ENCODE data around the gene ZNF467.

- TF ChIP-seq, protein P1, sequence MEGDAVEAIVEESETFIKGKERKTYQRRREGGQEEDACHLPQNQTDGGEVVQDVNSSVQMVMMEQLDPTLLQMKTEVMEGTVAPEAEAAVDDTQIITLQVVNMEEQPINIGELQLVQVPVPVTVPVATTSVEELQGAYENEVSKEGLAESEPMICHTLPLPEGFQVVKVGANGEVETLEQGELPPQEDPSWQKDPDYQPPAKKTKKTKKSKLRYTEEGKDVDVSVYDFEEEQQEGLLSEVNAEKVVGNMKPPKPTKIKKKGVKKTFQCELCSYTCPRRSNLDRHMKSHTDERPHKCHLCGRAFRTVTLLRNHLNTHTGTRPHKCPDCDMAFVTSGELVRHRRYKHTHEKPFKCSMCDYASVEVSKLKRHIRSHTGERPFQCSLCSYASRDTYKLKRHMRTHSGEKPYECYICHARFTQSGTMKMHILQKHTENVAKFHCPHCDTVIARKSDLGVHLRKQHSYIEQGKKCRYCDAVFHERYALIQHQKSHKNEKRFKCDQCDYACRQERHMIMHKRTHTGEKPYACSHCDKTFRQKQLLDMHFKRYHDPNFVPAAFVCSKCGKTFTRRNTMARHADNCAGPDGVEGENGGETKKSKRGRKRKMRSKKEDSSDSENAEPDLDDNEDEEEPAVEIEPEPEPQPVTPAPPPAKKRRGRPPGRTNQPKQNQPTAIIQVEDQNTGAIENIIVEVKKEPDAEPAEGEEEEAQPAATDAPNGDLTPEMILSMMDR (IDR thresholded peaks at IDR 0.05): no peak
- no peak for TF ChIP-seq POLR2A (IDR thresholded peaks at IDR 0.05)
Observed at GRCh38 chr7:149800169-149800555, 26.8 kb upstream of the ZNF467 start.

Data from testis (tissue), 2 donors.